IMR-90 (cell line): Measurements from ENCODE around the gene MLLT3. TPM values are rescaled to one million over a fixed set of nuclear protein-coding genes. Genes with fewer than 3 reads are reported as not detected.

Experiments used
- ATAC-seq: fragments of 200-7000 bp; cut with Tn5 transposase; 2 replicates; pipeline ENCODE4 v1.9.1; 2020; ENCODE audit warnings: low read depth, mild to moderate bottlenecking, moderate library complexity
- BruUV-seq: library from RNA; stranded (reverse); fragments of 400-500 nt; replicated peaks from 2 replicates; lab custom pipeline; 2021; lab: Mats Ljungman, UMichigan
- CTCF ChIA-PET: fragments of 300-600 bp; formaldehyde crosslinking; extraction: SDS; loops from one replicate; lab custom pipeline; 2021; ENCODE audit warnings: antibody characterized with exemption; lab: Yijun Ruan, JAX
- POLR2A ChIA-PET: fragments of 300-600 bp; sonication (Branson Sonifier 250); formaldehyde crosslinking; loops from one replicate; lab custom pipeline; 2022; ENCODE audit warnings: antibody characterized with exemption; ENCODE audit not compliant: unreplicated experiment; lab: Charles Lee
- DNase-seq: peaks from one replicate; pipeline ENCODE4 v3.0.0; 2013
- H2AFZ ChIP-seq: replicated peaks from 2 replicates; pipeline ENCODE3; 2013; ENCODE audit warnings: low read length, mild to moderate bottlenecking; ENCODE audit not compliant: poor library complexity
- H2AK5ac ChIP-seq: 2 replicates; pipeline ENCODE4 v1.6.1; 2013; ENCODE audit warnings: low read depth, low read length, inconsistent platforms
- H2AK9ac ChIP-seq: replicated peaks from 2 replicates; pipeline ENCODE3; 2013; ENCODE audit warnings: mild to moderate bottlenecking, low read depth, low read length, moderate library complexity; ENCODE audit not compliant: poor library complexity
- H2BK120ac ChIP-seq: 2 replicates; pipeline ENCODE4 v1.6.1; 2013; ENCODE audit warnings: low read depth, low read length, inconsistent platforms
- H2BK15ac ChIP-seq: 3 replicates; pipeline ENCODE4 v1.6.1; 2013; ENCODE audit warnings: low read depth, low read length, inconsistent platforms
- H2BK20ac ChIP-seq: 2 replicates; pipeline ENCODE4 v1.6.1; 2013; ENCODE audit warnings: low read depth, mild to moderate bottlenecking, inconsistent platforms, low read length, moderate library complexity
- H2BK5ac ChIP-seq: 2 replicates; pipeline ENCODE4 v1.6.1; 2013; ENCODE audit warnings: mild to moderate bottlenecking, low read depth, low read length, inconsistent platforms; ENCODE audit not compliant: poor library complexity, severe bottlenecking
- H3K14ac ChIP-seq: replicated peaks from 2 replicates; pipeline ENCODE4 v1.6.1; 2013; ENCODE audit warnings: low read depth, low read length, inconsistent platforms
- H3K18ac ChIP-seq: 2 replicates; pipeline ENCODE4 v1.6.1; 2013; ENCODE audit warnings: low read depth, low read length, control low read depth
- H3K23ac ChIP-seq: 2 replicates; pipeline ENCODE4 v1.6.1; 2013; ENCODE audit warnings: low read depth, low read length, inconsistent platforms
- H3K27ac ChIP-seq: 2 replicates; pipeline ENCODE4 v1.5.1; 2013; ENCODE audit warnings: mild to moderate bottlenecking, control low read depth, low read length; ENCODE audit not compliant: insufficient read depth
- H3K27me3 ChIP-seq: 2 replicates; pipeline ENCODE4 v1.6.1; 2013; ENCODE audit warnings: low read length; ENCODE audit not compliant: control insufficient read depth, insufficient read depth
- H3K36me3 ChIP-seq: 2 replicates; pipeline ENCODE4 v1.6.1; 2013; ENCODE audit warnings: low read length, mixed read lengths; ENCODE audit not compliant: control insufficient read depth, insufficient read depth
- H3K4ac ChIP-seq: 2 replicates; pipeline ENCODE4 v1.6.1; 2013; ENCODE audit warnings: low read depth, low read length, inconsistent platforms
- H3K4me1 ChIP-seq: 2 replicates; pipeline ENCODE4 v1.6.1; 2013; ENCODE audit warnings: low read length, mixed read lengths; ENCODE audit not compliant: control insufficient read depth, insufficient read depth
- H3K4me2 ChIP-seq: 2 replicates; pipeline ENCODE4 v1.6.1; 2013; ENCODE audit warnings: low read depth, mild to moderate bottlenecking, control low read depth, low read length, moderate library complexity
- H3K4me3 ChIP-seq: 2 replicates; pipeline ENCODE4 v1.5.1; 2013; ENCODE audit warnings: low read depth, mild to moderate bottlenecking, control low read depth, low read length, moderate library complexity; ENCODE audit not compliant: insufficient read depth
- H3K56ac ChIP-seq: 2 replicates; pipeline ENCODE4 v1.6.1; 2013; ENCODE audit warnings: low read length, inconsistent platforms; ENCODE audit not compliant: insufficient read depth; ENCODE audit errors: extremely low read depth
- H3K79me1 ChIP-seq, 2 experiments: 2 replicates each; pipeline ENCODE4 v1.6.1; 2013; ENCODE audit warnings: low read length in 2 of 2, inconsistent platforms in 1 of 2, low read depth in 1 of 2
- H3K9ac ChIP-seq: 2 replicates; pipeline ENCODE4 v1.6.1; 2013; ENCODE audit warnings: low read depth, low read length, control low read depth
- H3K9me1 ChIP-seq: 2 replicates; pipeline ENCODE4 v1.6.1; 2013; ENCODE audit warnings: low read length, inconsistent platforms; ENCODE audit not compliant: insufficient read depth
- H3K9me3 ChIP-seq: 2 replicates; pipeline ENCODE4 v1.6.1; 2013; ENCODE audit warnings: low read length; ENCODE audit not compliant: control insufficient read depth, insufficient read depth
- H4K20me1 ChIP-seq: 2 replicates; pipeline ENCODE4 v1.6.1; 2013; ENCODE audit warnings: low read length, inconsistent platforms; ENCODE audit not compliant: insufficient read depth
- H4K5ac ChIP-seq: 2 replicates; pipeline ENCODE4 v1.6.1; 2013; ENCODE audit warnings: mild to moderate bottlenecking, low read depth, low read length, control low read depth
- H4K8ac ChIP-seq, 2 experiments: 2 replicates each; pipeline ENCODE4 v1.6.1; 2013; ENCODE audit warnings: low read depth in 2 of 2, low read length in 2 of 2, control low read depth in 1 of 2, inconsistent platforms in 1 of 2
- H4K91ac ChIP-seq: 2 replicates; pipeline ENCODE4 v1.6.1; 2013; ENCODE audit warnings: low read depth, low read length, inconsistent platforms; ENCODE audit not compliant: insufficient read depth
- CEBPB ChIP-seq: IDR thresholded peaks from 2 replicates; pipeline ENCODE4 v1.6.1; 2012; ENCODE audit warnings: low read depth, low read length, improper control_type of control experiment
- MAFK ChIP-seq: IDR thresholded peaks from 2 replicates; pipeline ENCODE4 v1.6.1; 2012; ENCODE audit warnings: low read depth, low read length, improper control_type of control experiment
- MAZ ChIP-seq: IDR thresholded peaks from 2 replicates; pipeline ENCODE4 v1.6.1; 2012; ENCODE audit warnings: low read depth, mild to moderate bottlenecking, low read length, improper control_type of control experiment, moderate library complexity, borderline replicate concordance
- RCOR1 ChIP-seq: IDR thresholded peaks from 2 replicates; pipeline ENCODE4 v1.6.1; 2012; ENCODE audit warnings: mild to moderate bottlenecking, low read length, improper control_type of control experiment; ENCODE audit not compliant: insufficient replicate concordance
- WGBS, 2 experiments: methylation state at CpG; one replicate each; pipeline versions ENCODE4 v1.1.5 to v1.1.7; 2013; ENCODE audit warnings: missing lambda C conversion rate in 2 of 2; ENCODE audit not compliant: insufficient read length in 1 of 2; ENCODE audit errors: extremely low coverage in 2 of 2; 5-methylcytosine and 5-hydroxymethylcytosine counted together
- dilution Hi-C: fragments of 300-500 bp; cut with HindIII; formaldehyde crosslinking; loops from one replicate; pipeline ENCODE4 v1.14.3; 2018; ENCODE audit warnings: low sequenced_read_pairs; ENCODE audit not compliant: unreplicated experiment
- in situ Hi-C: fragments of 300-500 bp; cut with MboI; formaldehyde crosslinking; loops from 3 replicates; pipeline ENCODE4 v1.14.3; 2019; ENCODE audit warnings: low sequenced_read_pairs, inconsistent platforms, mixed read lengths
- intact Hi-C: fragments of 100-400 bp; cut with micrococcal nuclease; formaldehyde crosslinking; loops from 2 replicates; pipeline ENCODE4 v1.10.0; 2022
- polyA plus RNA-seq, 3 experiments: library from polyadenylated mRNA; depleted of rRNA; stranded (reverse); fragments of >200 nt; gene quantifications; 2 replicates each; pipeline ENCODE4 v1.2.3, GENCODE V29; 2012; ENCODE audit warnings: low replicate concordance in 1 of 3
- total RNA-seq: library from RNA; depleted of rRNA; stranded (reverse); fragments of >200 nt; gene quantifications from 2 replicates; pipeline ENCODE4 v1.2.3, GENCODE V29; 2012

Gene MLLT3
- total and polyA plus RNA-seq, 2 of the 4 experiments (the other 2 are of a cell fraction) = 10.4 to 21.1 TPM

GRCh38 chr9:20625003-20625349 lies 2.7 kb upstream of the MLLT3 start:
- Histone ChIP-seq H3K4ac (no peak overlapping the region), H4K20me1 (0 out of 2 replicates have a peak, but pooled peaks cover 2% of the 10 kb centered on the region), H3K79me1 (peaks cover 10 to 11% of the 10 kb centered on the region in 2 experiments; a peak in 3 of 4 replicates), H3K9me3 (no peaks in the 10 kb centered on the region), H2BK20ac (no peak overlapping the region), H3K4me2 (no peak overlapping the region), H2AK9ac (no peak overlapping the region), H3K27me3 (no peaks in the 10 kb centered on the region), H3K18ac (no peak overlapping the region), H3K4me1 (no peaks in the 10 kb centered on the region; the same call in 1 of the 2 replicates), H2AFZ (no peak overlapping the region), H4K8ac (no peak overlapping the region; a peak in 1 of 4 replicates), H4K91ac (no peak overlapping the region), H3K9ac (no peak overlapping the region), H3K36me3 (no peaks in the 10 kb centered on the region), H2AK5ac (no peak overlapping the region), H2BK5ac (no peak overlapping the region), H3K9me1 (no peaks in the 10 kb centered on the region), H2BK15ac (no peak overlapping the region), H3K56ac (no peak overlapping the region), H3K23ac (no peak overlapping the region), H3K27ac (no peak overlapping the region), H3K4me3 (no peak overlapping the region), H2BK120ac (no peak overlapping the region), H3K14ac (no peak overlapping the region), H4K5ac (no peak overlapping the region)
- WGBS, 2 experiments = no CpG with 5 or more reads among the region's 2 CpGs
- CTCF ChIA-PET = interaction anchor here (0.6 to 2.0 kb wide), 12 partner anchors 13 to 486 kb away, joined by 3 to 15 read pairs (median 4); no protein-coding TSS in a partner anchor
- no TSS peak for BruUV-seq
- in situ Hi-C loops (loop anchor here (5.0 kb wide), 3 partner anchors 317 to 698 kb away; no protein-coding TSS in a partner anchor), dilution Hi-C loops (no loop called here), intact Hi-C loops (loop anchor here (1.0 kb wide), 1 partner anchor 53 kb away; no protein-coding TSS in a partner anchor)
- TF ChIP-seq RCOR1 = no peak
- no peak for TF ChIP-seq CEBPB
- TF ChIP-seq MAFK = no peak
- TF ChIP-seq MAZ = no peak
- no peak for DNase-seq
- POLR2A ChIA-PET = no interaction called here
- ATAC-seq = no peak
